Brain microvascular endothelial cell (primary cell): Measurements from ENCODE around the gene TRPT1.

ENCODE experiments used
- DNase-seq: peaks from one replicate; pipeline ENCODE4 v3.0.0-alpha.2; 2020
- H3K27ac ChIP-seq: fragments of 250-450 bp; sonication (Bioruptor Pico); 2 replicates; pipeline ENCODE4 v1.5.1; 2020; ENCODE audit warnings: mild to moderate bottlenecking, moderate library complexity
- H3K27me3 ChIP-seq: fragments of 250-450 bp; sonication (Bioruptor Pico); replicated peaks from 2 replicates; pipeline ENCODE4 v1.5.1; 2020; ENCODE audit warnings: mild to moderate bottlenecking
- H3K36me3 ChIP-seq: fragments of 250-450 bp; sonication (Bioruptor Pico); replicated peaks from 2 replicates; pipeline ENCODE4 v1.5.1; 2020; ENCODE audit warnings: mild to moderate bottlenecking
- H3K4me3 ChIP-seq: 2 replicates; pipeline ENCODE4 v1.5.1; 2011; ENCODE audit warnings: low read depth, mild to moderate bottlenecking, control low read depth, low read length, moderate library complexity
- in situ Hi-C: cut with HindIII; loops from 2 replicates; pipeline ENCODE4 v1.10.0; 2017; ENCODE audit warnings: low sequenced_read_pairs, low pct_ligation_motif_present
- TF ChIP-seq, protein P1 (sequence below): IDR thresholded peaks from 2 replicates; pipeline ENCODE4 v1.5.1; 2011; ENCODE audit warnings: low read depth, mild to moderate bottlenecking, moderate library complexity, low read length, control low read depth, inconsistent platforms; ENCODE audit errors: missing control alignments

TRPT1 gene

DNA sequence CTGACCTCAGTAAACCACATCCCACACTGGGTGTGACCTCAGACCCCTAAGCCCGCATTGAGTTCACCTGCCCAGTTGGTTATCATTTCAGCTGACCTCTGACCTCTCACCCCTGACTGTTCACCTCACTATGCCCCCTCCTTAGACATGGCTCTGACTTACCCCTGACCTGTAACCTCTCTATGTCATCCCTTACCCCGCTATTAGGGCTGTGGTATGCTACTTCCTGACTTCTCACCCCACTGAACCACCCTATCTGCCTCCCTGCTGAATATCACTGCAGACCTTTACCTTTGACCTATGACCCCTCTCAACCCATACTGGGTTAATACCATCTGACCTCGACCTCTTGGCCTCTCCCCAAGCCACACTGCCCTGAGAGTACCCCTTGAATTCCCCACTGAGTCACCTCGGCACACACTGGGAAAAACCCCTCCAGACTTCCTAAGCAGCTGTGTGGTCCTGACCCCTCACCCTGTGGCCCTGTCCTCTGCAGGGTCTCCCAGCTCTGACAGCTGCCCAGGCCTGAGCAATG is 33.6 kb upstream of the TRPT1 start:
- TF ChIP-seq, protein P1, sequence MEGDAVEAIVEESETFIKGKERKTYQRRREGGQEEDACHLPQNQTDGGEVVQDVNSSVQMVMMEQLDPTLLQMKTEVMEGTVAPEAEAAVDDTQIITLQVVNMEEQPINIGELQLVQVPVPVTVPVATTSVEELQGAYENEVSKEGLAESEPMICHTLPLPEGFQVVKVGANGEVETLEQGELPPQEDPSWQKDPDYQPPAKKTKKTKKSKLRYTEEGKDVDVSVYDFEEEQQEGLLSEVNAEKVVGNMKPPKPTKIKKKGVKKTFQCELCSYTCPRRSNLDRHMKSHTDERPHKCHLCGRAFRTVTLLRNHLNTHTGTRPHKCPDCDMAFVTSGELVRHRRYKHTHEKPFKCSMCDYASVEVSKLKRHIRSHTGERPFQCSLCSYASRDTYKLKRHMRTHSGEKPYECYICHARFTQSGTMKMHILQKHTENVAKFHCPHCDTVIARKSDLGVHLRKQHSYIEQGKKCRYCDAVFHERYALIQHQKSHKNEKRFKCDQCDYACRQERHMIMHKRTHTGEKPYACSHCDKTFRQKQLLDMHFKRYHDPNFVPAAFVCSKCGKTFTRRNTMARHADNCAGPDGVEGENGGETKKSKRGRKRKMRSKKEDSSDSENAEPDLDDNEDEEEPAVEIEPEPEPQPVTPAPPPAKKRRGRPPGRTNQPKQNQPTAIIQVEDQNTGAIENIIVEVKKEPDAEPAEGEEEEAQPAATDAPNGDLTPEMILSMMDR = no peak
- peaks cover 84% of the 10 kb centered on the region for H3K36me3 ChIP-seq
- in situ Hi-C loops = no loop called here

DNA sequence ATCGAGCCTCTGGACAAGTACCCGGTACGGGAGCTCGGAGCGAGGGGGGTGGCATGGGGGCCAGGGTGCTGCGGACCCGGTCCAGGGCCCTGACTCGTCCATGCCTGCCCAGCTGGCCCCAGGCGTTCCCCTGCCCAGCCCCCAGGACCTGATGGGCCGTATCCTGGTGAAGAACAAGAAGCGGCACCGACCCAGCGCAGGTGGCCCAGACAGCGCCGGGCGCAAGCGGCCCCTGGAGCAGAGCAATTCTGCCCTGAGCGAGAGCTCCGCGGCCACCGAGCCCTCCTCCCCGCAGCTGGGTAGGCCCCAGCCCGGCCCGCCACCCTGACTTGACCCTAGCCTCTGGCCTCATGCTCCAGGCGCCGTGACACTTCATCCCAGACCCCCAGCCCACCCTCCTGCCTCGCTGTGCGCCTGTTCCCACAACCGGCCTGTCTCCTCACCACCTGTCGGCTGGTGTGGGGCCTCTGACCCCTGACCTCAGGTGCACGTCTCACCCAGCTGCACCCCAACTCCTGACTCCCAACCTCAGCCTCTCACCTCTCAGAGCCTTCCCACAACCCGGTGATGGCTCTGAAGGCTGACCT is 33.1 kb upstream of the TRPT1 start:
- peaks cover 79% of the 10 kb centered on the region for H3K36me3 ChIP-seq
- in situ Hi-C loops = no loop called here
- no peak overlapping the region for H3K4me3 ChIP-seq
- no peaks in the 10 kb centered on the region for H3K27me3 ChIP-seq
- TF ChIP-seq, protein P1 = no peak
- no peak for DNase-seq
- no peak overlapping the region for H3K27ac ChIP-seq

More for the DNA sequence above, 33.6 kb upstream of the TRPT1 start:
- no peaks in the 10 kb centered on the region for H3K27me3 ChIP-seq
- DNase-seq = no peak
- no peak overlapping the region for H3K27ac ChIP-seq
- H3K4me3 ChIP-seq = no peak overlapping the region

DNA sequence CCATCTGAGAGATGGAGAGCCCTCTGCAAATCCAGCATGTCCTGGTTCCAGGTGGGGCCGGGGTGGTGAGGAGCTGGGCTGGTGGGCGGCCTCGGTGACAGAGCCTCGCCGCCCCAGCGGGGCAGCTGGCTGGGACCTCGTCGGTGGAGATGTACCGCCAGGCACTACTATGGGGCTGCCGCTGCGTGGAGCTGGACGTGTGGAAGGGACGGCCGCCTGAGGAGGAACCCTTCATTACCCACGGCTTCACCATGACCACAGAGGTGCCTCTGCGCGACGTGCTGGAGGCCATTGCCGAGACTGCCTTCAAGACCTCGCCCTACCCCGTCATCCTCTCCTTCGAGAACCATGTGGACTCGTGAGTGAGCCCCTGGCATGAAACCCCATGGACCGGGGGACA is 32.4 kb upstream of the TRPT1 start:
- Histone ChIP-seq H3K27me3 (no peaks in the 10 kb centered on the region), H3K27ac (no peak overlapping the region), H3K4me3 (no peak overlapping the region), H3K36me3 (peaks cover 73% of the 10 kb centered on the region)
- TF ChIP-seq, protein P1 = no peak
- in situ Hi-C loops = no loop called here
- DNase-seq = no peak

DNA sequence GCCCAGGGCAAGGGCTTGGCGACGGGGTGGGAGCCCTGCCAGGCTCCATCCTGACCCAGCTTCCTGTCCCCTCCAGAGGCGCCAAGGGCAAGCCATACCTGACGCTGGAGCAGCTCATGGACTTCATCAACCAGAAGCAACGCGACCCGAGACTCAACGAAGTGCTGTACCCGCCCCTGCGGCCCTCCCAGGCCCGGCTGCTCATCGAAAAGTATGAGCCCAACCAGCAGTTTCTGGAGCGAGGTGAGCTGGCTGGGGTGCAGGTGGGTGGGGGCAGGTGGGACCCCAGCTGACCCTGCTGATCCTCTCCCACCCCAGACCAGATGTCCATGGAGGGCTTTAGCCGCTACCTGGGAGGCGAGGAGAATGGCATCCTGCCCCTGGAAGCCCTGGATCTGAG is 30.3 kb upstream of the TRPT1 start:
- TF ChIP-seq, protein P1 = no peak
- H3K27ac ChIP-seq = no peak overlapping the region
- no peaks in the 10 kb centered on the region for H3K27me3 ChIP-seq
- peaks cover 56% of the 10 kb centered on the region for H3K36me3 ChIP-seq
- H3K4me3 ChIP-seq = no peak overlapping the region
- in situ Hi-C loops = no loop called here
- DNase-seq = no peak

DNA sequence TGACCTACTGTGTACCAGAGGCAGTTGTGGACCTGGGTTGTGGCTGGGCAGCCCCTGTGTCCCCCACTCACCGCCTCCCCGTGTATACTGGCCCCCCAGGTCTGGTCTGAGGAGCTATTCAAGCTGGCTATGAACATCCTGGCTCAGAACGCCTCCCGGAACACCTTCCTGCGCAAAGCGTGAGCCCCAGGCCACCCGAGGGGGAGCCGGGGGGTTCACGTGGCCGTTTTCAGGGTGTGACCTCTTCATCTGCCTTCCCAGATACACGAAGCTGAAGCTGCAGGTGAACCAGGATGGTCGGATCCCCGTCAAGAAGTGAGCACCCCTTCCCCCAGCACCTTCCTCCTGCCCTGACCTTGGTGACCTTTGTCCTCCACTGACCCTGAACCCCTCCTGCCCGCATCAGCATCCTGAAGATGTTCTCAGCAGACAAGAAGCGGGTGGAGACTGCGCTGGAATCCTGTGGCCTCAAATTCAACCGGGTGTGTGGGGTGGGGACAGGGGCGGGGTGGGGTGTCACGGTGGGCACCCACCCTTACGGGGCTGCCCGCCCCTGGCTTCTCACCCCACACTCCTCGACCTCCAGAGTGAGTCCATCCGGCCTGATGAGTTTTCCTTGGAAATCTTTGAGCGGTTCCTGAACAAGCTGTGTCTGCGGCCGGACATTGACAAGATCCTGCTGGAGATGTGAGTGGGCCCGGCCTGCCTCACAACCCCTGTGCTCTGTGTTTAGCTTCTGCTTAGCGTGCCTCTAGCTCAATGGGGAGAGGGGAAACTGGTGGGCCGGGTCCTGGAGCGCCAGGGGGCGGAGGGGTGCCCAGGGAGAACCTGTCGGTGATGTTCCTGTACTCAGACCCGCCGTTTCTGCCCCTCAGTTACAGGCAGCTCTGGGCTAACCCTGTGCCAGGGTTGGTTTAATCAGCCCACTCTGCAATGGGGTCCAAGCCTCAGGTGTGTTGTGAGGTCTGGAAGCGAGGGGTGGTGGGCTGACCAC is 29.4 kb upstream of the TRPT1 start:
- no peak overlapping the region for H3K27ac ChIP-seq
- no peaks in the 10 kb centered on the region for H3K27me3 ChIP-seq
- in situ Hi-C loops = no loop called here
- TF ChIP-seq, protein P1 = no peak
- DNase-seq = no peak
- H3K4me3 ChIP-seq = no peak overlapping the region
- peaks cover 52% of the 10 kb centered on the region for H3K36me3 ChIP-seq
